GM12874 (cell line): Measurements from ENCODE around the gene TMEM107.

Source experiments
- CTCF ChIP-seq: IDR thresholded peaks from 2 replicates; pipeline ENCODE4 v1.5.1; 2011; ENCODE audit warnings: low read depth, mild to moderate bottlenecking, control low read depth, low read length, moderate library complexity; ENCODE audit not compliant: insufficient read depth

TMEM107 gene

GRCh38 chr17:8167526-8167925 is 8.7 kb downstream of the TMEM107 start:
- TF ChIP-seq CTCF = no peak

GRCh38 chr17:8166731-8167130 is 9.4 kb downstream of the TMEM107 start:
- TF ChIP-seq CTCF = no peak

GRCh38 chr17:8164815-8165131 is 11.4 kb downstream of the TMEM107 start:
- no peak for TF ChIP-seq CTCF

- TF ChIP-seq CTCF = no peak
Measured at GRCh38 chr17:8163978-8164814, 12.0 kb downstream of the TMEM107 start.

- TF ChIP-seq CTCF = no peak
Measured at GRCh38 chr17:8162997-8163977, 12.9 kb downstream of the TMEM107 start.

- no peak for TF ChIP-seq CTCF
Measured at GRCh38 chr17:8162233-8162996, 13.8 kb downstream of the TMEM107 start, which contains the start of gene VAMP2. Gene VAMP2 (minus strand): TSS chr17:8162948. CDS start chr17:8162879, 69 bp downstream.
